AG20443 (cell line): ENCODE data around the gene CRKL.

Experiments used
- DNase-seq: peaks from one replicate; pipeline ENCODE4 v3.0.0; 2012; ENCODE audit warnings: low spot score, mixed read lengths

Gene CRKL

GRCh38 chr22:20997536-20998257, 80.5 kb downstream of the CRKL start:
- DNase-seq, result no peak

DNA sequence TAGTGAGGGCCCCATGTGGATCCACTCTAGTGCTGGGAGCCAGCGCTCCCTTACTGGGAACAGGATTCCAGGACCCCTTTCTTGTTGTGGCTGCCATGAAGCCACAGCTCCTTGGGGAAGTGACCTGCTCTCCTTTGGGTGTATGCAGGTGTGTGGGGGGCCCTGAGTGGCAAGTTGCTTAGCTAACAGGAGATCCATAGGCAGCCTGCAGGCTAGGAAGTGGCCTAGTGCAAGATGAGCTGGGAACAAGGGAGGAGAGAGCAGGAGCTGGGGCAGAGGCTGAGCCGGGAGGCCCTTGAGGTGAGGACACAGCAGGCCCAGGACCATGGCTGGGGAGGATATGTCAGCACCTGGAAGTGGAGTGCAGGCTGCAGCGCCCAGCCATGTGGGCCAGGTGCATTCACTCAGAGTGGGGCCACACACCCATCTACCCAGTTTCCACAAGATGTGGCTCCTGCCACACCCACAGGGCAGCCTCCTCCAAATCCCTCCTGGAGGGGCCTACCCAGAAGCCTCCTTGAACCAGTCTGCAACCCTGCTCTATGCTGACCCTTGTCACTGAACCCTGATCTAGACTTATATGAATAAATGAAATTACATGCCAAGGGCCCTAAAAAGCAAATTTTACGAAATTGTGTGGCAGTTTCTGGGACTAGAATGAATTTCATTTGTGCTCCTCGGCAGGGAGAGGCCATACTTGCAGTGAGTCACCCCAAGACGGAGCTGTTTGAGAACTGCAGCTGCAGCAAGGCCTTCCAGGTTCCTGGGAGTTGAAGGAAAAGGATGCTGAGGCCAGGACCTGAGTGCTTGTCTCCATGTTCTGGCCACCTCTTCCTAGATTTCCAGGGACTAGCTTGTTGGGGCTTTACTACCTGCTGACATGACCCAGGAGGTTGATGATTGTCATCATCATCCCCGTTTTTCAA, 81.5 kb downstream of the CRKL start:
- no peak for DNase-seq

DNA sequence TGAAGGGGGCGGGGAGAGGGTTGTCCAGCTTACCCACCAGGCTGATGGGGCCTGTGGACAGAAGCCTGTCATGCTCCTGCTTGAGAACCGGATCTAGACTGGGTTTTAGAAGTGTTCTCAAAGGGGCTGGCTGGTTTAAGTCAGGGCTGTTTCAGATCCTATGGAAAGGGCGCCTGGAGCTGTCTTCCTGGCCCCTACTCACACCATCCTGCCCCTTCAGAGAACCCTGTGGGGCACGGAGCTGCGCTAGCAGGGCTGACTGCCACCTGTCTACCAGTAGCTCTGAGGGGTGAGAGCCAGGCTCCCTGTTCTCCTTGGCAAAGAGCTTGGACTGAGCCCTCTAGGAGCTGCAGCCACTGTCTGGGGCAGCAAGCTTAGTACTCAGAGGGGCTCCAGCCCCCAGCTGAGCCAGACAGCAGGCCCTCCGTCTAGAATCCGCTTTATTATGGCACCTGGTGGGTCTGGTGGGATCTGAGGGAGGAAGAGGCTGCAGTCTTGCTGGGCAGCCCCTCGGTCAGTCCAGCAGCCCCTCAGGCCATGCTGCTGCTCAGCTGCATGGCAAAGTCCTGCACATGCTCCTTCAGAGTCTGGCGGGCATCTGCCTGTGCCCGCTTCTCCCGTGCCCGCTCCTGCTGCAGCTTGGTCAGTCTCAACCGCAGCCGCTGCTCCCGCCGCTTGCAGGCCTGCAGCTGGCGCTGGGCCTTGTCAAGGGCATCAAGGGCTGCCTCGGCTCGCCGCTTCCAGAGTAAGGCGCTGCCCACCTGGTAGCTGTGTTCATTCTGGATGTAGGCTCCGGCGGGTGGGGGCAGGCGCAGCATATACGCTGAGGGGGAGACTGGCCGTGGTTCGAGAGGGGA, 82.4 kb downstream of the CRKL start:
- no peak for DNase-seq

DNA sequence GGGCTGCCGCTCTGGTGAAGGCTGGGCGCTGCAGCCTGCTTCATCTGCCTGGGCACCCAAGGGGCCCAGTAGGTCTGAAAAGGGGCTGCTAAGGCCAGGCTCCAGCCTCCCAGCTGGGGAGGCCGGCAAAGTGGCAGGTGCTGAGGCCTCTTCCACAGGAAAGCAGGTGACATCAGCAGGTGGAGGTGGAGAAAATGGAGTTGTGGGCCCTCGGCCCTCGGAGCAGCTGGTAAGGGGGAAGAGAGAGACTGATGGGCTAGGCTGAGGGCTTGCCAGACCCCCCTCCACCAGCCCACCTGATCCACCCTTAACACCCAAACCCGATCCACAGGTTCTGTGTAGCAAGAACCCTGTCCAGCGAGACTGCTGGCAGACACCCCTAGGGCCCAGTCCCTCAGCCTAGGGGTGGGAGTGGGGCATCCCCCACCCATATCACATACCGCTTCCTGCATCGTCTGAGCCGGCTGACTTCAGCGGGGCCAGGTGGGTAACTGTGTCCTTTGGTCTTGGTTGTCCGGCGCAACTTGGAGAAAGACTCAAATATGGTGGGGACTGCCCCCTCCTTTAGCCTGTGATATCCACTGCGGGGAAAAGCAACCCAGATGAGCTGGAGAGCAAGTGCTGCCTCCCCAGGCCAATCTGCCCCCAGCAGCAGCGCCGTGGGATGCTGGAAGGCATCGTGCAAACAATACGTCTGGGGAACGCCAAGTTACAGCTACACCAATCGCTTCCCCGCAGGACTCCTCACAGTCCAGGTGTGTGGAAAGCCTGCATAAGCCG, 83.2 kb downstream of the CRKL start:
- no peak for DNase-seq

GRCh38 chr22:21000987-21001600, 83.9 kb downstream of the CRKL start:
- DNase-seq, result no peak

DNA sequence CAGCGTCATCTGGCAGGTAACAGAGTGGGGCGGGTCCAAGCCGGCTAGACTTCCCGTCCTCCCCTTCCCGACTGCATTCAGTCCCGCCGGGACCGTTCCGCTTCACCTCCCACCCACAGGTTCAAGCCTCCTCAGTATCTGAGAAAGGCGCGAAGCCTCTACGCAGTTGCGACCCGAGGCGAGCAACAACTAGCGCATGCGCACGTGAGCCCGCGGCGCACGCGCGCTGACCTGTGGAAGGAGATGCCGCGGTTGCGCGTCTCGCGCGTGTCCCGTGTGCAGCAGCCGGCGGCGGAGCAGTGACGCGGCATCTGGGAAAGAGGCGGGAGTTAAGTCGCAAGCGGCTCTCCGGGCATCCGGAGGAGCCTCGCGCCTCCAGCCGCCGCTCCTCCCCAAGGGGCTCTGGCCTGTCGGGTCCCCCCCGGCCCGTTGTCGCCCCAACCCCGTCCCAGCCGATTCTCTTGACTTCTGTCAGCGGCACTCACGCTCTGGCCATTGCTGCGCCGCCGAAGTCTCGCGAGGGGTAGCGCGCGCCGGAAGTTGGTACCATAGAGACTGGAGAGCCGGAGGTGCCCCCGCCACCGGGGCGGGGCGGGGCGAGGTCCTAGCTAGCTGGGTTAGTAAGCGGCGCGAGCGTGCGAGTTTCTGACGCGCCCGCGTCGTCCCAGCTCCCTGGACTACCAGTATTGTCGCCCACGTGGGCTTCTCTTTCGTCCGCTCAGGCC, 84.6 kb downstream of the CRKL start, which contains the start of gene THAP7:
Gene THAP7, minus strand, starts transcription at position 518 of the 725 bp plus-strand sequence. Its CDS starts 207 bp downstream, at position 311.
- DNase-seq, result peak; percentile 97
